Effector memory CD8-positive, alpha-beta T cell (primary cell): ENCODE data around the gene GCC2.
"Not testable (repeated sequence)": the region's sequence is repeated elsewhere in the genome, so short reads cannot be mapped to it uniquely, and the experiment has no call there.

Source experiments
- ATAC-seq: fragments of 150-1000 bp; cut with Tn5 transposase; replicated peaks from 2 replicates; pipeline ENCODE4 v1.10.0; 2021; ENCODE audit warnings: mild to moderate bottlenecking, moderate library complexity
- DNase-seq, 3 experiments: peaks; one replicate each; pipeline ENCODE4 v3.0.0; 2021
- H3K27ac Mint-ChIP-seq, 2 donors: one replicate each; pipeline ENCODE4 v1.8.0; 2022; ENCODE audit warnings: mild to moderate bottlenecking in 2 of 2, mixed read lengths in 2 of 2, moderate library complexity in 2 of 2
- H3K27me3 Mint-ChIP-seq, 2 donors: one replicate each; pipeline ENCODE4 v1.8.0; 2022; ENCODE audit warnings: mixed read lengths in 2 of 2
- H3K36me3 Mint-ChIP-seq: one replicate; pipeline ENCODE4 v1.8.0; 2022; ENCODE audit warnings: mild to moderate bottlenecking, moderate library complexity, mixed read lengths; ENCODE audit not compliant: insufficient read depth
- H3K4me1 Mint-ChIP-seq, 2 donors: one replicate each; pipeline ENCODE4 v1.8.0; 2022; ENCODE audit warnings: low read depth in 2 of 2, mixed read lengths in 2 of 2
- H3K4me3 Mint-ChIP-seq, 2 donors: one replicate each; pipeline ENCODE4 v1.8.0; 2022; ENCODE audit warnings: mild to moderate bottlenecking in 2 of 2, mixed read lengths in 2 of 2, moderate library complexity in 2 of 2
- H3K9me3 Mint-ChIP-seq, 2 donors: one replicate each; pipeline ENCODE4 v1.8.0; 2022; ENCODE audit warnings: mixed read lengths in 2 of 2

The GCC2 gene

GRCh38 chr2:108418416-108418815, 30.6 kb upstream of the GCC2 start:
- no peaks in the 10 kb centered on the region for H3K4me1 Mint-ChIP-seq
- H3K9me3 Mint-ChIP-seq: no peaks in the 10 kb centered on the region
- H3K36me3 Mint-ChIP-seq: no peaks in the 10 kb centered on the region
- DNase-seq: no peak
- peaks cover 16 to 17% of the 10 kb centered on the region in 2 donors for H3K27me3 Mint-ChIP-seq
- no peak for ATAC-seq
- H3K4me3 Mint-ChIP-seq: no peak overlapping the region
- no peak overlapping the region for H3K27ac Mint-ChIP-seq

GRCh38 chr2:108423067-108423466, 25.9 kb upstream of the GCC2 start:
- Mint-ChIP-seq H3K36me3 (no peaks in the 10 kb centered on the region), H3K4me3 (no peak overlapping the region), H3K27me3 (peaks cover 35 to 36% of the 10 kb centered on the region in 2 donors), H3K9me3 (no peaks in the 10 kb centered on the region), H3K4me1 (no peaks in the 10 kb centered on the region), H3K27ac (no peak overlapping the region)
- DNase-seq (no peak), ATAC-seq (no peak)

GRCh38 chr2:108423502-108424251, 25.3 kb upstream of the GCC2 start:
- ATAC-seq: no peak
- no peak overlapping the region for H3K27ac Mint-ChIP-seq
- H3K27me3 Mint-ChIP-seq: peaks cover 35 to 36% of the 10 kb centered on the region in 2 donors

GRCh38 chr2:108428286-108429009, 20.6 kb upstream of the GCC2 start:
- Mint-ChIP-seq H3K36me3 (no peaks in the 10 kb centered on the region), H3K4me3 (no peak overlapping the region), H3K4me1 (no peaks in the 10 kb centered on the region), H3K27me3 (peaks cover 24 to 42% of the 10 kb centered on the region in 2 donors), H3K9me3 (no peaks in the 10 kb centered on the region), H3K27ac (no peak overlapping the region)
- no peak for ATAC-seq
- no peak for DNase-seq

More at GRCh38 chr2:108423502-108424251, 25.3 kb upstream of the GCC2 start:
- H3K4me1 Mint-ChIP-seq: no peaks in the 10 kb centered on the region
- no peak for DNase-seq
- H3K4me3 Mint-ChIP-seq: no peak overlapping the region
- H3K9me3 Mint-ChIP-seq: no peaks in the 10 kb centered on the region
- no peaks in the 10 kb centered on the region for H3K36me3 Mint-ChIP-seq

- H3K27me3 Mint-ChIP-seq, ATAC-seq, H3K36me3 Mint-ChIP-seq, H3K9me3 Mint-ChIP-seq, DNase-seq, H3K27ac Mint-ChIP-seq, H3K4me1 Mint-ChIP-seq, H3K4me3 Mint-ChIP-seq: not testable (repeated sequence)
Observed at GRCh38 chr2:108435578-108435977, 13.4 kb upstream of the GCC2 start.

- DNase-seq (no peak), ATAC-seq (no peak)
- Mint-ChIP-seq H3K27ac (no peak overlapping the region), H3K4me1 (no peaks in the 10 kb centered on the region), H3K9me3 (no peaks in the 10 kb centered on the region), H3K4me3 (no peak overlapping the region), H3K27me3 (no peaks in the 10 kb centered on the region), H3K36me3 (no peaks in the 10 kb centered on the region)
Observed at GRCh38 chr2:108436976-108437375, 12.0 kb upstream of the GCC2 start.

GRCh38 chr2:108441712-108442111, 7.3 kb upstream of the GCC2 start:
- Mint-ChIP-seq H3K36me3 (no peaks in the 10 kb centered on the region), H3K9me3 (no peaks in the 10 kb centered on the region), H3K4me1 (no peaks in the 10 kb centered on the region), H3K27me3 (no peaks in the 10 kb centered on the region), H3K27ac (no peak overlapping the region), H3K4me3 (no peak overlapping the region)
- ATAC-seq: no peak
- no peak for DNase-seq

GRCh38 chr2:108444941-108445840, 3.8 kb upstream of the GCC2 start:
- no peak overlapping the region for H3K27ac Mint-ChIP-seq
- no peak for DNase-seq

GRCh38 chr2:108446703-108447102, 2.3 kb upstream of the GCC2 start:
- no peak overlapping the region for H3K4me3 Mint-ChIP-seq
- H3K36me3 Mint-ChIP-seq: peaks cover 32% of the 10 kb centered on the region
- no peak overlapping the region for H3K27ac Mint-ChIP-seq
- H3K27me3 Mint-ChIP-seq: no peaks in the 10 kb centered on the region
- H3K4me1 Mint-ChIP-seq: peaks cover 12 to 25% of the 10 kb centered on the region in 2 donors
- H3K9me3 Mint-ChIP-seq: no peaks in the 10 kb centered on the region
- DNase-seq: no peak
- ATAC-seq: no peak

More at GRCh38 chr2:108444941-108445840, 3.8 kb upstream of the GCC2 start:
- Mint-ChIP-seq H3K4me1 (peaks cover 10 to 18% of the 10 kb centered on the region in 2 donors), H3K27me3 (no peaks in the 10 kb centered on the region), H3K9me3 (no peaks in the 10 kb centered on the region), H3K36me3 (peaks cover 17% of the 10 kb centered on the region), H3K4me3 (no peak overlapping the region)
- ATAC-seq: no peak

GRCh38 chr2:108447947-108448677, 894 bp upstream of the GCC2 start:
- H3K27me3 Mint-ChIP-seq: no peaks in the 10 kb centered on the region
- H3K9me3 Mint-ChIP-seq: no peaks in the 10 kb centered on the region
- DNase-seq (no peak), ATAC-seq (no peak)
- peak overlapping the region; percentile 92 to 95 for H3K4me3 Mint-ChIP-seq
- H3K27ac Mint-ChIP-seq: peak overlapping the region; percentile 99 to 100
- peaks cover 46% of the 10 kb centered on the region for H3K36me3 Mint-ChIP-seq
- peaks cover 14 to 33% of the 10 kb centered on the region in 2 donors for H3K4me1 Mint-ChIP-seq

GRCh38 chr2:108449410-108450130, 564 bp downstream of the GCC2 start:
- ATAC-seq: peak; percentile 37
- Mint-ChIP-seq H3K27ac (peak overlapping the region; percentile 99 to 100), H3K9me3 (no peaks in the 10 kb centered on the region), H3K36me3 (peaks cover 60% of the 10 kb centered on the region), H3K4me1 (peaks cover 14 to 40% of the 10 kb centered on the region in 2 donors), H3K4me3 (peak overlapping the region; percentile 92 to 95), H3K27me3 (no peaks in the 10 kb centered on the region)
- peak; percentile 18 to 35 (median 23) for DNase-seq

GRCh38 chr2:108450863-108451262, 1.9 kb downstream of the GCC2 start:
- peak overlapping the region in 1 of 2 donors; percentile 95 for H3K4me3 Mint-ChIP-seq

More at GRCh38 chr2:108450863-108451262, 1.9 kb downstream of the GCC2 start:
- H3K27ac Mint-ChIP-seq: peak overlapping the region; percentile 99 to 100
- no peak for ATAC-seq
- peaks cover 72% of the 10 kb centered on the region for H3K36me3 Mint-ChIP-seq
- no peak for DNase-seq
- no peaks in the 10 kb centered on the region for H3K27me3 Mint-ChIP-seq
- peaks cover 16 to 46% of the 10 kb centered on the region in 2 donors for H3K4me1 Mint-ChIP-seq
- no peaks in the 10 kb centered on the region for H3K9me3 Mint-ChIP-seq
